ENCODE measurements around the gene RNF2. TPM values are rescaled to one million over a fixed set of nuclear protein-coding genes. Genes with fewer than 3 reads are reported as not detected.

Gene RNF2
- total and polyA plus RNA-seq, 4 donors: 2.9 to 17.3 (median 4.9) TPM

GRCh38 chr1:185053204-185053603 is 7.8 kb downstream of the RNF2 start:
- H3K4me1 ChIP-seq (ENCODE audit: control insufficient read depth in 4 of 4, insufficient read depth in 4 of 4, low read length in 3 of 4): peaks cover 0 to 4% (median 2%) of the 10 kb centered on the region in 4 donors
- no peak overlapping the region for H3K4me3 ChIP-seq (ENCODE audit: low read depth in 1 of 3, low read length in 3 of 3)
- no peak overlapping the region for H3K9ac ChIP-seq (ENCODE audit: low read depth in 1 of 2, low read length in 2 of 2)
- no peak for TF ChIP-seq HNF4G (IDR thresholded peaks at IDR 0.05)
- no peak for TF ChIP-seq YY1 (IDR thresholded peaks at IDR 0.05)
- no peak for TF ChIP-seq REST (IDR thresholded peaks at IDR 0.05)
- no peak for TF ChIP-seq CTCF (IDR thresholded peaks at IDR 0.05; ENCODE audit: low read depth, low read length, missing input control)
- no peak for TF ChIP-seq GABPA (IDR thresholded peaks at IDR 0.05 in 1 of 2, conservative IDR thresholded peaks at IDR 0.05 in 1 of 2)
- no peak for TF ChIP-seq FOXA1 (IDR thresholded peaks at IDR 0.05)
- no peak for TF ChIP-seq FOXA2 (IDR thresholded peaks at IDR 0.05)
- TF ChIP-seq ATF3 (IDR thresholded peaks at IDR 0.05): no peak
- no peak for TF ChIP-seq ZBTB33 (IDR thresholded peaks at IDR 0.05)
- H3K9me3 ChIP-seq (ENCODE audit: control insufficient read depth in 4 of 4, low read length in 3 of 4): no peaks in the 10 kb centered on the region
- no peak for DNase-seq (ENCODE audit: low spot score)
- over 99% methylated on average over 3 of the region's 3 CpGs for WGBS
- no peaks in the 10 kb centered on the region for H3K27me3 ChIP-seq (ENCODE audit: control insufficient read depth in 4 of 4, insufficient read depth in 4 of 4, low read length in 3 of 4)
- H3K36me3 ChIP-seq (ENCODE audit: control insufficient read depth in 4 of 4, insufficient read depth in 3 of 4, low read depth in 1 of 4, low read length in 3 of 4): no peaks in the 10 kb centered on the region
- H3K27ac ChIP-seq (ENCODE audit: low read depth in 1 of 2, low read length in 2 of 2): no peak overlapping the region

- H3K27me3 ChIP-seq (ENCODE audit: control insufficient read depth in 4 of 4, insufficient read depth in 4 of 4, low read length in 3 of 4): no peaks in the 10 kb centered on the region
- no peak overlapping the region for H3K4me3 ChIP-seq (ENCODE audit: low read depth in 1 of 3, low read length in 3 of 3)
- DNase-seq (ENCODE audit: low spot score): no peak
- no peaks in the 10 kb centered on the region for H3K36me3 ChIP-seq (ENCODE audit: control insufficient read depth in 4 of 4, insufficient read depth in 3 of 4, low read depth in 1 of 4, low read length in 3 of 4)
- no peak overlapping the region for H3K9ac ChIP-seq (ENCODE audit: low read depth in 1 of 2, low read length in 2 of 2)
- H3K9me3 ChIP-seq (ENCODE audit: control insufficient read depth in 4 of 4, low read length in 3 of 4): no peaks in the 10 kb centered on the region
- TF ChIP-seq JUND (IDR thresholded peaks at IDR 0.05): no peak
- TF ChIP-seq ATF3 (IDR thresholded peaks at IDR 0.05): no peak
- TF ChIP-seq ZBTB33 (IDR thresholded peaks at IDR 0.05): no peak
- no peak for TF ChIP-seq GABPA (IDR thresholded peaks at IDR 0.05 in 1 of 2, conservative IDR thresholded peaks at IDR 0.05 in 1 of 2)
- TF ChIP-seq SP1 (IDR thresholded peaks at IDR 0.05): no peak
- TF ChIP-seq REST (IDR thresholded peaks at IDR 0.05): no peak
- no peak for TF ChIP-seq FOXA2 (IDR thresholded peaks at IDR 0.05)
- TF ChIP-seq MAX (IDR thresholded peaks at IDR 0.05): no peak
- TF ChIP-seq NR2F2 (IDR thresholded peaks at IDR 0.05): no peak
- no peak for TF ChIP-seq FOXA1 (IDR thresholded peaks at IDR 0.05)
- no peak for TF ChIP-seq YY1 (IDR thresholded peaks at IDR 0.05)
- no peak for TF ChIP-seq RAD21 (IDR thresholded peaks at IDR 0.05)
- TF ChIP-seq EGR1 (IDR thresholded peaks at IDR 0.05; ENCODE audit: low read depth in 2 of 2): no peak
- H3K27ac ChIP-seq (ENCODE audit: low read depth in 1 of 2, low read length in 2 of 2): no peak overlapping the region
- WGBS: 97% methylated on average over 31 of the region's 31 CpGs
- H3K4me1 ChIP-seq (ENCODE audit: control insufficient read depth in 4 of 4, insufficient read depth in 4 of 4, low read length in 3 of 4): peaks cover 0 to 4% (median 2%) of the 10 kb centered on the region in 4 donors
Observed at GRCh38 chr1:185054365-185055060, 9.2 kb downstream of the RNF2 start.

Data from liver (tissue), 9 donors.